Activated T-helper 1 cell treated with Interleukin-2 at 50 U/mL for 16 hours (primary cell): ENCODE measurements around the gene SSH2.
"Not testable (repeated sequence)": the region's sequence is repeated elsewhere in the genome, so short reads cannot be mapped to it uniquely, and the experiment has no call there.

Source experiments
- DNase-seq: peaks from one replicate; pipeline ENCODE4 v3.0.0-alpha.2; 2020; ENCODE audit warnings: low read depth

Gene SSH2

GRCh38 chr17:29705386-29705785, 224.6 kb downstream of the SSH2 start:
- no peak for DNase-seq

- no peak for DNase-seq
Observed at GRCh38 chr17:29699283-29699682, 230.7 kb downstream of the SSH2 start.

- no peak for DNase-seq
Observed at GRCh38 chr17:29698837-29699236, 231.2 kb downstream of the SSH2 start.

GRCh38 chr17:29698019-29698777, 231.8 kb downstream of the SSH2 start:
- no peak for DNase-seq

GRCh38 chr17:29697371-29697770, 232.7 kb downstream of the SSH2 start:
- DNase-seq = no peak

- no peak for DNase-seq
Observed at GRCh38 chr17:29694918-29695563, 235.0 kb downstream of the SSH2 start.

- no peak for DNase-seq
Observed at GRCh38 chr17:29693751-29694150, 236.3 kb downstream of the SSH2 start.

- DNase-seq = no peak
Observed at GRCh38 chr17:29687596-29687995, 242.4 kb downstream of the SSH2 start.

- no peak for DNase-seq
Observed at GRCh38 chr17:29686993-29687590, 242.9 kb downstream of the SSH2 start.

- DNase-seq = no peak
Observed at GRCh38 chr17:29683481-29683880, 246.5 kb downstream of the SSH2 start.

GRCh38 chr17:29682987-29683386, 247.0 kb downstream of the SSH2 start:
- DNase-seq = no peak

GRCh38 chr17:29682054-29682453, 248.0 kb downstream of the SSH2 start:
- DNase-seq = no peak

- DNase-seq = no peak
Observed at GRCh38 chr17:29677824-29678223, 252.2 kb downstream of the SSH2 start.

- DNase-seq = no peak
Observed at GRCh38 chr17:29677221-29677791, 252.7 kb downstream of the SSH2 start.

- DNase-seq = not testable (repeated sequence)
Observed at GRCh38 chr17:29675961-29676360, 254.1 kb downstream of the SSH2 start.

GRCh38 chr17:29674281-29674680, 255.7 kb downstream of the SSH2 start:
- no peak for DNase-seq

GRCh38 chr17:29671661-29672060, 258.4 kb downstream of the SSH2 start:
- no peak for DNase-seq

- DNase-seq = no peak
Observed at GRCh38 chr17:29669266-29669665, 260.8 kb downstream of the SSH2 start.

- no peak for DNase-seq
Observed at GRCh38 chr17:29667969-29668368, 262.1 kb downstream of the SSH2 start.

GRCh38 chr17:29665481-29665810, 264.6 kb downstream of the SSH2 start:
- DNase-seq = no peak

- DNase-seq = no peak
Observed at GRCh38 chr17:29664743-29665480, 265.1 kb downstream of the SSH2 start.

GRCh38 chr17:29663155-29663554, 266.9 kb downstream of the SSH2 start:
- DNase-seq = no peak
